ENCODE results near the gene MSRB1. TPM values are rescaled to one million over a fixed set of nuclear protein-coding genes. Genes with fewer than 3 reads are reported as not detected.
A peak's percentile ranks its signal among the peaks of the same experiment; 100 is the strongest.

The MSRB1 gene
- total and polyA plus RNA-seq, 9 of the 15 experiments (the other 6 are each of a cell fraction or from before 2014, with no cell fraction given) = 5.4 to 33.7 (median 25.7) TPM

GRCh38 chr16:1923299-1924034 is 19.5 kb downstream of the MSRB1 start (continued):
- TF ChIP-seq ZBTB43 (CRISPR knock-in tag; IDR thresholded peaks at IDR 0.05) (no peak), FOXP4 (CRISPR knock-in tag; IDR thresholded peaks at IDR 0.05; ENCODE audit: borderline replicate concordance) (0 out of 2 replicates have a peak, but pooled peaks have one; percentile 39), ZFP36 (IDR thresholded peaks at IDR 0.05; ENCODE audit: low read depth, low read length, partially characterized antibody) (no peak), SIRT6 (IDR thresholded peaks at IDR 0.05; ENCODE audit: low read depth, low read length) (no peak), ZBTB34 (CRISPR knock-in tag; IDR thresholded peaks at IDR 0.05) (no peak), RBBP5 (IDR thresholded peaks at IDR 0.05; ENCODE audit: borderline replicate concordance, insufficient read depth, low read length, poor library complexity, severe bottlenecking) (no peak), FOXO4 (CRISPR knock-in tag; IDR thresholded peaks at IDR 0.05) (no peak), NKRF (IDR thresholded peaks at IDR 0.05; ENCODE audit: borderline replicate concordance) (no peak), MAZ (CRISPR knock-in tag; conservative IDR thresholded peaks at IDR 0.05 in 1 of 2, IDR thresholded peaks at IDR 0.05 in 1 of 2) (peak in 1 of 2 experiments; percentile 55; a peak in 1 of 4 replicates), PPARD (CRISPR knock-in tag; IDR thresholded peaks at IDR 0.05) (no peak), POU5F1 (IDR thresholded peaks at IDR 0.05; ENCODE audit: borderline replicate concordance, low read depth, low read length, partially characterized antibody) (no peak), MXI1 (IDR thresholded peaks at IDR 0.05; ENCODE audit: low read depth, low read length) (no peak)
